Measurements from ENCODE around the gene FAM120A. TPM values are rescaled to one million over a fixed set of nuclear protein-coding genes. Genes with fewer than 3 reads are reported as not detected.
"Not testable (repeated sequence)": the region's sequence is repeated elsewhere in the genome, so short reads cannot be mapped to it uniquely, and the experiment has no call there.

Gene FAM120A
- polyA plus RNA-seq, 3 donors: 70.7 to 75.1 (median 73.2) TPM

GRCh38 chr9:93505541-93506132 is 54.2 kb downstream of the FAM120A start:
- DNase-seq (ENCODE audit: low read depth in 3 of 3, low spot score in 2 of 3): no peak

GRCh38 chr9:93507768-93508167 is 56.3 kb downstream of the FAM120A start:
- no peak for DNase-seq (ENCODE audit: low read depth in 3 of 3, low spot score in 2 of 3)

GRCh38 chr9:93508207-93508606 is 56.7 kb downstream of the FAM120A start:
- no peak for DNase-seq (ENCODE audit: low read depth in 3 of 3, low spot score in 2 of 3)

- no peak for DNase-seq (ENCODE audit: low read depth in 3 of 3, low spot score in 2 of 3)
Measured at GRCh38 chr9:93509084-93509483, 57.6 kb downstream of the FAM120A start.

GRCh38 chr9:93510041-93510440 is 58.6 kb downstream of the FAM120A start:
- no peak for DNase-seq (ENCODE audit: low read depth in 3 of 3, low spot score in 2 of 3)

GRCh38 chr9:93511228-93511627 is 59.7 kb downstream of the FAM120A start:
- not testable (repeated sequence) for DNase-seq (ENCODE audit: low read depth in 3 of 3, low spot score in 2 of 3)

- DNase-seq (ENCODE audit: low read depth in 3 of 3, low spot score in 2 of 3): not testable (repeated sequence)
Measured at GRCh38 chr9:93512170-93512812, 60.8 kb downstream of the FAM120A start.

- DNase-seq (ENCODE audit: low read depth in 3 of 3, low spot score in 2 of 3): no peak
Measured at GRCh38 chr9:93513606-93514005, 62.1 kb downstream of the FAM120A start.

- DNase-seq (ENCODE audit: low read depth in 3 of 3, low spot score in 2 of 3): no peak
Measured at GRCh38 chr9:93517331-93517730, 65.8 kb downstream of the FAM120A start.

- no peak for DNase-seq (ENCODE audit: low read depth in 3 of 3, low spot score in 2 of 3)
Measured at GRCh38 chr9:93520523-93520922, 69.0 kb downstream of the FAM120A start.

GRCh38 chr9:93522736-93523135 is 71.3 kb downstream of the FAM120A start:
- no peak for DNase-seq (ENCODE audit: low read depth in 3 of 3, low spot score in 2 of 3)

- DNase-seq (ENCODE audit: low read depth in 3 of 3, low spot score in 2 of 3): no peak
Measured at GRCh38 chr9:93523518-93524144, 72.1 kb downstream of the FAM120A start.

GRCh38 chr9:93525476-93525875 is 74.0 kb downstream of the FAM120A start:
- no peak for DNase-seq (ENCODE audit: low read depth in 3 of 3, low spot score in 2 of 3)

GRCh38 chr9:93531374-93531773 is 79.9 kb downstream of the FAM120A start:
- no peak for DNase-seq (ENCODE audit: low read depth in 3 of 3, low spot score in 2 of 3)

GRCh38 chr9:93532141-93532540 is 80.7 kb downstream of the FAM120A start:
- no peak for DNase-seq (ENCODE audit: low read depth in 3 of 3, low spot score in 2 of 3)

GRCh38 chr9:93533863-93534262 is 82.4 kb downstream of the FAM120A start:
- no peak for DNase-seq (ENCODE audit: low read depth in 3 of 3, low spot score in 2 of 3)

- no peak for DNase-seq (ENCODE audit: low read depth in 3 of 3, low spot score in 2 of 3)
Measured at GRCh38 chr9:93536167-93536566, 84.7 kb downstream of the FAM120A start.

- DNase-seq (ENCODE audit: low read depth in 3 of 3, low spot score in 2 of 3): no peak
Measured at GRCh38 chr9:93536874-93537273, 85.4 kb downstream of the FAM120A start.

- DNase-seq (ENCODE audit: low read depth in 3 of 3, low spot score in 2 of 3): no peak
Measured at GRCh38 chr9:93540305-93540704, 88.8 kb downstream of the FAM120A start.

- no peak for DNase-seq (ENCODE audit: low read depth in 3 of 3, low spot score in 2 of 3)
Measured at GRCh38 chr9:93541005-93541404, 89.5 kb downstream of the FAM120A start.

- no peak for DNase-seq (ENCODE audit: low read depth in 3 of 3, low spot score in 2 of 3)
Measured at GRCh38 chr9:93541581-93542349, 90.3 kb downstream of the FAM120A start.

Measured in right renal cortex interstitium (tissue), 3 donors.